ENCODE measurements around the gene INTS11. TPM values are rescaled to one million over a fixed set of nuclear protein-coding genes. Genes with fewer than 3 reads are reported as not detected.

Gene INTS11
- total RNA-seq, 4 donors from 2014 or later, result 61.5 to 82.0 (median 63.6) TPM

DNA sequence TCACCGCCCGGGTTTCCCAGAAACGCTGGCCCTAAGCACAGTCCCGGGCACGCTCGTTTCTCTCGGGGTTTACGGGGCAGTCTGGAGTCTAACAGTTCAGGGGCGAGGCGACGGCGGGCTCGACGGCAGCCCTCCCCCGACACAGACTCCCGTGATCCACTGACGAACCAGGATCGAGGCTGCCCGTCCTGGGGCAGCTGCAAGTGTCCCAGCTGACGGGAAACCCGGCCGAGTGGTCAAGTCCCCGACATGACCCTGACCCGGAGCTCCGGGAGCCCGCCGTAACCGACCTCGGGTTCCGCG, 51.3 kb downstream of the INTS11 start:
- DNase-seq, result no peak
- Histone ChIP-seq H3K36me3 (peaks cover 0 to 17% (median 3%) of the 10 kb centered on the region in 3 donors), H3K4me1 (peaks cover 34 to 59% (median 35%) of the 10 kb centered on the region in 3 donors), H3K27ac (peak overlapping the region; percentile 81 to 95 (median 88)), H3K4me3 (peak overlapping the region; percentile 59 to 98 (median 77)), H3K27me3 (no peaks in the 10 kb centered on the region), H3K9me3 (no peaks in the 10 kb centered on the region)
- no CpG with 5 or more reads among the region's 31 CpGs for WGBS, 2 donors
- intact Hi-C loops (cut with DNase I), result no loop called here
- TF ChIP-seq POLR2A (IDR thresholded peaks at IDR 0.05) (no peak), CTCF (IDR thresholded peaks at IDR 0.05) (no peak)

GRCh38 chr1:1272341-1273208, 51.9 kb downstream of the INTS11 start:
- WGBS, 2 donors, result 13 to 40% methylated on average over 9 to 22 of the region's 43 CpGs
- H3K4me3 ChIP-seq, result peak overlapping the region; percentile 59 to 98 (median 77)
- peak overlapping the region; percentile 81 to 95 (median 88) for H3K27ac ChIP-seq
- peaks cover 0 to 23% (median 9%) of the 10 kb centered on the region in 3 donors for H3K36me3 ChIP-seq
- TF ChIP-seq POLR2A (IDR thresholded peaks at IDR 0.05) (peak in 1 of 4 donors; percentile 31), CTCF (IDR thresholded peaks at IDR 0.05) (no peak)
- DNase-seq, result no peak
- intact Hi-C loops (cut with DNase I), result no loop called here
- H3K27me3 ChIP-seq, result no peaks in the 10 kb centered on the region
- peaks cover 34 to 61% (median 35%) of the 10 kb centered on the region in 3 donors for H3K4me1 ChIP-seq
- no peaks in the 10 kb centered on the region for H3K9me3 ChIP-seq

GRCh38 chr1:1270813-1271212, 53.6 kb downstream of the INTS11 start:
- TF ChIP-seq CTCF (IDR thresholded peaks at IDR 0.05), result no peak
- TF ChIP-seq POLR2A (IDR thresholded peaks at IDR 0.05), result no peak
- Histone ChIP-seq H3K4me1 (peaks cover 34 to 61% (median 35%) of the 10 kb centered on the region in 3 donors), H3K27me3 (no peaks in the 10 kb centered on the region), H3K4me3 (peak overlapping the region in 1 of 4 donors; percentile 29), H3K9me3 (no peaks in the 10 kb centered on the region), H3K36me3 (peaks cover 0 to 41% (median 14%) of the 10 kb centered on the region in 3 donors), H3K27ac (no peak overlapping the region)
- WGBS, 2 donors, result 38 to 59% methylated on average over 5 to 7 of the region's 7 CpGs
- no peak for DNase-seq
- intact Hi-C loops (cut with DNase I), result no loop called here

DNA sequence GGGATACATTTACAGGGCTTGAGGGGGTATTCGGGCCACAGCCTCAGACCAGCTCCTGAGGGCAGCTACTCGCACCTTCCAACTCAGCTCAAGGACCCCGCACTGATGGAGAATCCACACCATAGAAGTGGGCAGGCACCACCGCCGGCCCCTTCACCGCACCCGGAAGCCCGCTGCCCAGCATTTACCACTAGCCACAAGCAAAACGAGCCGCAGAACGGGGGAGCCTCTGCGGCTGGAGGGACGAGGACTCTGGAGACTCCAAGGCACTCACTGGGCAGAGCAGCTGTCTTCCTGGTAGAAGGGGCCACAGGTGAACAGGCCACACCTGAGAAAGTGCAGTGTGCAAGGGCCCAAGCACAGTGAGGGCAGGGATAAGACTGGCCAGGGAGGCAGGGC, 56.2 kb downstream of the INTS11 start:
- Histone ChIP-seq H3K4me3 (no peak overlapping the region), H3K27ac (no peak overlapping the region), H3K9me3 (no peaks in the 10 kb centered on the region), H3K4me1 (peaks cover 27 to 44% (median 28%) of the 10 kb centered on the region in 3 donors), H3K36me3 (peaks cover 0 to 66% (median 21%) of the 10 kb centered on the region in 3 donors), H3K27me3 (no peaks in the 10 kb centered on the region)
- 91 to 96% methylated on average over 4 to 7 of the region's 13 CpGs for WGBS, 2 donors
- no peak for DNase-seq
- no peak for TF ChIP-seq POLR2A (IDR thresholded peaks at IDR 0.05)
- TF ChIP-seq CTCF (IDR thresholded peaks at IDR 0.05), result no peak
- intact Hi-C loops (cut with DNase I), result no loop called here

GRCh38 chr1:1267488-1268283, 56.8 kb downstream of the INTS11 start:
- intact Hi-C loops (cut with DNase I), result no loop called here
- TF ChIP-seq CTCF (IDR thresholded peaks at IDR 0.05) (no peak), POLR2A (IDR thresholded peaks at IDR 0.05) (no peak)
- Histone ChIP-seq H3K27ac (no peak overlapping the region), H3K27me3 (no peaks in the 10 kb centered on the region), H3K36me3 (peaks cover 5 to 72% (median 26%) of the 10 kb centered on the region in 3 donors), H3K4me3 (no peak overlapping the region), H3K4me1 (peaks cover 24 to 40% (median 28%) of the 10 kb centered on the region in 3 donors), H3K9me3 (no peaks in the 10 kb centered on the region)
- WGBS, 2 donors, result 91 to 93% methylated on average over 26 of the region's 39 CpGs
- DNase-seq, result no peak
